A549 (cell line): ENCODE measurements around the gene SUPT5H. TPM values are rescaled to one million over a fixed set of nuclear protein-coding genes. Genes with fewer than 3 reads are reported as not detected.
A peak's percentile ranks its signal among the peaks of the same experiment; 100 is the strongest.

Experiments
- ATAC-seq, 2 experiments: fragments of 200-7000 bp in 1 of 2; fragments of >200 bp in 1 of 2; cut with Nextera tagmentation in 1 of 2; cut with Tn5 transposase in 1 of 2; 3 replicates each; pipeline versions ENCODE4 v1.8.0 to v1.9.1; 2018 to 2020; ENCODE audit warnings: mild to moderate bottlenecking in 1 of 2, moderate library complexity in 1 of 2
- CTCF ChIA-PET: fragments of 300-600 bp; sonication (Branson Sonifier 250); formaldehyde crosslinking; extraction: SDS; loops from one replicate; lab custom pipeline; 2021; ENCODE audit warnings: antibody characterized with exemption, inconsistent platforms; lab: Yijun Ruan, JAX
- POLR2A ChIA-PET: fragments of 350-600 bp; formaldehyde crosslinking; extraction: SDS; loops from one replicate; lab custom pipeline; 2021; ENCODE audit warnings: antibody characterized with exemption, inconsistent platforms; lab: Yijun Ruan, JAX
- DNase-seq, 2 experiments: peaks; one replicate each; pipeline versions ENCODE4 v3.0.0 to v3.0.0-alpha.2; 2011 to 2016; ENCODE audit warnings: low read depth in 1 of 2, low spot score in 1 of 2
- FAIRE-seq: peaks from 2 replicates; lab custom pipeline; 2011; peaks lifted over from hg19 to GRCh38; lab: Jason Lieb, UNC
- H3K27ac ChIP-seq, 2 experiments: fragments of >200 bp; sonication (Bioruptor Twin); formaldehyde crosslinking; 3 replicates each; pipeline ENCODE4 v1.5.1; 2016 to 2017
- H3K4me1 ChIP-seq: fragments of >200 bp; sonication (Bioruptor Twin); formaldehyde crosslinking; 3 replicates; pipeline ENCODE4 v1.6.1; 2016
- H3K4me2 ChIP-seq: fragments of >200 bp; sonication (Bioruptor Twin); formaldehyde crosslinking; 3 replicates; pipeline ENCODE4 v1.6.1; 2016
- H3K4me3 ChIP-seq: fragments of >200 bp; sonication (Bioruptor Twin); formaldehyde crosslinking; 3 replicates; pipeline ENCODE4 v1.5.1; 2016
- H3K9me3 ChIP-seq: fragments of >200 bp; sonication (Bioruptor Twin); formaldehyde crosslinking; 3 replicates; pipeline ENCODE4 v1.6.1; 2016
- ATOH8 ChIP-seq: fragments of 250-450 bp; sonication (Bioruptor Pico); IDR thresholded peaks from 2 replicates; pipeline ENCODE4 v1.5.0; 2020; ENCODE audit warnings: low read depth, mild to moderate bottlenecking, moderate library complexity
- BCL3 ChIP-seq: fragments of >200 bp; sonication (Bioruptor Twin); formaldehyde crosslinking; IDR thresholded peaks from 3 replicates; pipeline ENCODE4 v1.6.1; 2016
- BHLHE40 ChIP-seq: IDR thresholded peaks from 2 replicates; pipeline ENCODE4 v1.6.1; 2012; ENCODE audit warnings: low read depth, low read length, inconsistent platforms
- CBX2 ChIP-seq: fragments of 200-600 bp; sonication (generic); IDR thresholded peaks from 2 replicates; pipeline ENCODE4 v1.6.1; 2016; ENCODE audit warnings: low read depth, mild to moderate bottlenecking, borderline replicate concordance
- CEBPB ChIP-seq, 2 experiments: fragments of >200 bp in 1 of 2; sonication (Bioruptor Twin) in 1 of 2; formaldehyde crosslinking in 1 of 2; IDR thresholded peaks; 2 replicates each; pipeline ENCODE4 v1.6.1; 2012 to 2016
- CHD4 ChIP-seq: fragments of 200-600 bp; sonication (generic); IDR thresholded peaks from 2 replicates; pipeline ENCODE4 v1.6.1; 2016; ENCODE audit warnings: antibody characterized with exemption, mild to moderate bottlenecking, borderline replicate concordance
- CTCF ChIP-seq: fragments of >200 bp; sonication (Bioruptor Twin); formaldehyde crosslinking; IDR thresholded peaks from 3 replicates; pipeline ENCODE4 v1.5.1; 2016
- ELK1 ChIP-seq: fragments of 150-350 bp; IDR thresholded peaks from 2 replicates; pipeline ENCODE4 v1.6.1; 2014; ENCODE audit warnings: low read depth, mild to moderate bottlenecking, low read length
- EP300 ChIP-seq, 2 experiments: fragments of >200 bp; sonication (Bioruptor Twin); formaldehyde crosslinking; IDR thresholded peaks; 2 replicates in 1 of 2; 3 replicates in 1 of 2; pipeline ENCODE4 v1.6.1; 2016 to 2017
- ESRRA ChIP-seq: fragments of 150-350 bp; IDR thresholded peaks from 2 replicates; pipeline ENCODE4 v1.6.1; 2014; ENCODE audit warnings: mild to moderate bottlenecking, low read length, borderline replicate concordance
- FOSB ChIP-seq: fragments of 250-450 bp; sonication (Bioruptor Pico); IDR thresholded peaks from 2 replicates; pipeline ENCODE4 v1.5.0; 2020; ENCODE audit warnings: mild to moderate bottlenecking, moderate library complexity
- FOXS1 ChIP-seq: fragments of 250-450 bp; sonication (Bioruptor Pico); IDR thresholded peaks from 2 replicates; pipeline ENCODE4 v1.5.0; 2020; ENCODE audit warnings: mild to moderate bottlenecking, moderate library complexity
- HEYL ChIP-seq: fragments of 250-450 bp; sonication (Bioruptor Pico); IDR thresholded peaks from 2 replicates; pipeline ENCODE4 v1.8.0; 2021; ENCODE audit warnings: mild to moderate bottlenecking, moderate library complexity
- HOXA7 ChIP-seq: fragments of 250-450 bp; sonication (Bioruptor Pico); IDR thresholded peaks from 2 replicates; pipeline ENCODE4 v1.5.0; 2020; ENCODE audit warnings: mild to moderate bottlenecking, moderate library complexity
- HOXB13 ChIP-seq: fragments of 250-450 bp; sonication (Bioruptor Pico); IDR thresholded peaks from 2 replicates; pipeline ENCODE4 v1.5.0; 2020; ENCODE audit warnings: low read depth, mild to moderate bottlenecking, moderate library complexity
- HOXB5 ChIP-seq: fragments of 250-450 bp; sonication (Bioruptor Pico); IDR thresholded peaks from 2 replicates; pipeline ENCODE4 v1.5.0; 2020; ENCODE audit warnings: mild to moderate bottlenecking, moderate library complexity
- JUN ChIP-seq, 2 experiments: fragments of >200 bp; sonication (Bioruptor Twin); formaldehyde crosslinking; IDR thresholded peaks; 2 replicates in 1 of 2; 3 replicates in 1 of 2; pipeline ENCODE4 v1.6.1; 2016 to 2017
- JUNB ChIP-seq: fragments of >200 bp; sonication (Bioruptor Twin); formaldehyde crosslinking; IDR thresholded peaks from 2 replicates; pipeline ENCODE4 v1.6.1; 2016
- KDM5A ChIP-seq: fragments of 200-600 bp; sonication (generic); IDR thresholded peaks from 2 replicates; pipeline ENCODE4 v1.6.1; 2016; ENCODE audit warnings: antibody characterized with exemption, mild to moderate bottlenecking
- MAFK ChIP-seq: fragments of 450-650 bp; IDR thresholded peaks from 2 replicates; pipeline ENCODE4 v1.6.1; 2014; ENCODE audit not compliant: partially characterized antibody
- MAX ChIP-seq: IDR thresholded peaks from 2 replicates; pipeline ENCODE4 v1.6.1; 2012
- MYC ChIP-seq: IDR thresholded peaks from 2 replicates; pipeline ENCODE4 v1.6.1; 2012; ENCODE audit warnings: mild to moderate bottlenecking, inconsistent platforms, low read length, improper control_type of control experiment, borderline replicate concordance
- NPAS2 ChIP-seq: fragments of 250-450 bp; sonication (Bioruptor Pico); IDR thresholded peaks from 2 replicates; pipeline ENCODE4 v1.8.0; 2022; ENCODE audit warnings: mild to moderate bottlenecking, moderate library complexity, borderline replicate concordance
- PHF8 ChIP-seq: fragments of 200-600 bp; sonication (generic); IDR thresholded peaks from 2 replicates; pipeline ENCODE4 v1.6.1; 2016; ENCODE audit warnings: low read depth, mild to moderate bottlenecking, antibody characterized with exemption, moderate library complexity, borderline replicate concordance
- POLR2A ChIP-seq: IDR thresholded peaks from 2 replicates; pipeline ENCODE4 v1.6.1; 2012; ENCODE audit warnings: mild to moderate bottlenecking, low read length
- POLR2AphosphoS2 ChIP-seq: conservative IDR thresholded peaks from 2 replicates; pipeline ENCODE4 v1.6.1; 2012; ENCODE audit warnings: low read length, improper control_type of control experiment, inconsistent platforms
- RAD21 ChIP-seq, 2 experiments: fragments of >200 bp in 1 of 2; sonication (Bioruptor Twin) in 1 of 2; formaldehyde crosslinking in 1 of 2; IDR thresholded peaks in 1 of 2; conservative IDR thresholded peaks in 1 of 2; 2 replicates in 1 of 2; 3 replicates in 1 of 2; pipeline ENCODE4 v1.6.1; 2012 to 2018; ENCODE audit warnings: inconsistent platforms in 1 of 2
- RARB ChIP-seq: fragments of 250-450 bp; sonication (Bioruptor Pico); IDR thresholded peaks from 2 replicates; pipeline ENCODE4 v1.8.0; 2021; ENCODE audit warnings: mild to moderate bottlenecking, moderate library complexity
- RCOR1 ChIP-seq: fragments of 150-350 bp; IDR thresholded peaks from 2 replicates; pipeline ENCODE4 v1.6.1; 2014; ENCODE audit warnings: antibody characterized with exemption, low read length, low read depth
- SMC3 ChIP-seq: fragments of >200 bp; sonication (Bioruptor Twin); formaldehyde crosslinking; IDR thresholded peaks from 3 replicates; pipeline ENCODE4 v1.6.1; 2018; ENCODE audit warnings: inconsistent platforms
- TFCP2L1 ChIP-seq: fragments of 250-450 bp; sonication (Bioruptor Pico); IDR thresholded peaks from 2 replicates; pipeline ENCODE4 v1.5.0; 2021; ENCODE audit warnings: mild to moderate bottlenecking
- TP53 ChIP-seq: fragments of 250-450 bp; sonication (Bioruptor Pico); IDR thresholded peaks from 2 replicates; pipeline ENCODE4 v1.5.0; 2021; ENCODE audit warnings: mild to moderate bottlenecking, moderate library complexity
- ZNF302 ChIP-seq: fragments of 250-450 bp; sonication (Bioruptor Pico); IDR thresholded peaks from 2 replicates; pipeline ENCODE4 v1.9.0; 2021; ENCODE audit warnings: inconsistent platforms, mild to moderate bottlenecking, moderate library complexity
- ZSCAN20 ChIP-seq: fragments of 250-450 bp; sonication (Bioruptor Pico); IDR thresholded peaks from 2 replicates; pipeline ENCODE4 v1.8.0; 2022; ENCODE audit warnings: mild to moderate bottlenecking, moderate library complexity
- WGBS: methylation state at CpG from one replicate; pipeline ENCODE4 v1.1.6; 2017; ENCODE audit errors: missing lambda C conversion rate; 5-methylcytosine and 5-hydroxymethylcytosine counted together
- polyA plus RNA-seq, 4 experiments: library from polyadenylated mRNA; depleted of rRNA in 3 of 4; stranded (reverse); fragments of >200 nt; fragmentation: RNase III in 1 of 4; extraction: RNeasy Plus Mini Kit Qiagen cat#74134 plus additional on column Dnase treatment in 1 of 4; gene quantifications; 2 replicates in 3 of 4; 3 replicates in 1 of 4; pipeline ENCODE4 v1.2.3, GENCODE V29; 2011 to 2017

The SUPT5H gene
- polyA plus RNA-seq, 2 of the 4 experiments (the other 2 are of a cell fraction) = 186 to 222 TPM

GRCh38 chr19:39427707-39428106, 17.7 kb upstream of the SUPT5H start (continued):
- TF ChIP-seq RCOR1 = no peak

- WGBS = 28% methylated on average over 23 of the region's 23 CpGs
- Histone ChIP-seq H3K4me2 (peak overlapping the region; percentile 62), H3K27ac (peak overlapping the region; percentile 83 to 90), H3K4me1 (peaks cover 62% of the 10 kb centered on the region), H3K9me3 (no peaks in the 10 kb centered on the region), H3K4me3 (no peak overlapping the region)
- DNase-seq (peak; percentile 81 to 94), ATAC-seq (peak; percentile 52 to 69), FAIRE-seq (peak; percentile 97)
- POLR2A ChIA-PET = interaction anchor here (0.6 to 10.5 kb wide), 12 partner anchors 7 to 405 kb away, joined by 3 to 160 read pairs (median 6); partner anchors contain the start of genes DYRK1B, MED29, PAF1 and PLEKHG2
- CTCF ChIA-PET = interaction anchor here (0.7 to 23.5 kb wide), 13 partner anchors 11 to 1025 kb away, joined by 3 to 457 read pairs (median 3); partner anchors contain the start of genes EID2B, MED29, PAF1 and PLEKHG2
- TF ChIP-seq EP300 (IDR thresholded peaks at IDR 0.05) (no peak), CHD4 (no peak), TFCP2L1 (CRISPR knock-in tag) (peak; percentile 91), RARB (CRISPR knock-in tag) (peak; percentile 73; the same call in 1 of the 2 replicates), ELK1 (no peak), RAD21 (conservative IDR thresholded peaks at IDR 0.05 in 1 of 2, IDR thresholded peaks at IDR 0.05 in 1 of 2) (no peak), FOSB (CRISPR knock-in tag) (peak; percentile 70; the same call in 1 of the 2 replicates), ATOH8 (peak; percentile 80), HOXB13 (CRISPR knock-in tag) (peak; percentile 85), KDM5A (no peak), ESRRA (peak; percentile 72), CEBPB (IDR thresholded peaks at IDR 0.05) (no peak), HOXA7 (CRISPR knock-in tag) (peak; percentile 75), TP53 (CRISPR knock-in tag) (no peak; the same call in 1 of the 2 replicates), CBX2 (no peak), ZSCAN20 (CRISPR knock-in tag) (peak; percentile 55; the same call in 1 of the 2 replicates), PHF8 (no peak), POLR2A (no peak), POLR2AphosphoS2 (peak; percentile 79; the same call in 1 of the 2 replicates), MAFK (no peak), ZNF302 (CRISPR knock-in tag) (peak; percentile 69; the same call in 1 of the 2 replicates), MAX (peak; percentile 87), MYC (peak; percentile 59; the same call in 1 of the 2 replicates), BCL3 (no peak), SMC3 (no peak), JUNB (no peak), BHLHE40 (no peak), CTCF (no peak), HEYL (CRISPR knock-in tag) (peak; percentile 5; the same call in 1 of the 2 replicates), HOXB5 (peak; percentile 71; the same call in 1 of the 2 replicates), NPAS2 (CRISPR knock-in tag) (no peak), JUN (IDR thresholded peaks at IDR 0.05) (peak in 1 of 2 experiments; percentile 75; a peak in 2 of 5 replicates), FOXS1 (CRISPR knock-in tag) (peak; percentile 71)
Measured at GRCh38 chr19:39428283-39429112, 16.9 kb upstream of the SUPT5H start.
